Endothelial cell of umbilical vein (primary cell): ENCODE results near the gene ENPP5. TPM values are rescaled to one million over a fixed set of nuclear protein-coding genes. Genes with fewer than 3 reads are reported as not detected.

Experiments
- BruUV-seq: library from RNA; stranded (reverse); fragments of 400-500 nt; replicated peaks from 2 replicates; lab custom pipeline; 2021; lab: Mats Ljungman, UMichigan
- CTCF ChIA-PET: fragments of 300-600, 350-600 bp; sonication (Branson Sonifier 250); formaldehyde crosslinking; loops from one replicate; lab custom pipeline; 2021; ENCODE audit warnings: antibody characterized with exemption, inconsistent platforms; lab: Charles Lee
- POLR2A ChIA-PET: fragments of 300-600, 350-600 bp; sonication (Branson Sonifier 250); formaldehyde crosslinking; loops from one replicate; lab custom pipeline; 2021; ENCODE audit warnings: antibody characterized with exemption, inconsistent platforms; lab: Charles Lee
- DNase-seq: peaks from one replicate; pipeline ENCODE4 v3.0.0-alpha.2; 2011; ENCODE audit warnings: low read depth, low spot score
- FAIRE-seq: peaks from 2 replicates; lab custom pipeline; 2011; peaks lifted over from hg19 to GRCh38; lab: Jason Lieb, UNC
- H2AFZ ChIP-seq: 2 replicates; pipeline ENCODE4 v1.6.0; 2012; ENCODE audit warnings: low read depth, low read length, control low read depth, inconsistent platforms
- H3K27ac ChIP-seq: 2 replicates; pipeline ENCODE4 v1.5.1; 2011; ENCODE audit warnings: low read depth, mild to moderate bottlenecking, control low read depth, low read length, moderate library complexity; ENCODE audit not compliant: insufficient read depth
- H3K27me3 ChIP-seq, 2 experiments: 2 replicates each; pipeline versions ENCODE4 v1.6.0 to v1.6.1; 2011; ENCODE audit warnings: low read length in 2 of 2, mixed read lengths in 1 of 2; ENCODE audit not compliant: control insufficient read depth in 2 of 2, insufficient read depth in 2 of 2
- H3K36me3 ChIP-seq, 2 experiments: 2 replicates in 1 of 2; 3 replicates in 1 of 2; pipeline ENCODE4 v1.5.1; 2011; ENCODE audit warnings: low read length in 2 of 2, mild to moderate bottlenecking in 1 of 2, moderate library complexity in 1 of 2; ENCODE audit not compliant: control insufficient read depth in 2 of 2, insufficient read depth in 2 of 2; ENCODE audit errors: extremely low read depth in 1 of 2
- H3K4me1 ChIP-seq: 3 replicates; pipeline ENCODE4 v1.5.1; 2011; ENCODE audit warnings: mild to moderate bottlenecking, low read length; ENCODE audit not compliant: control insufficient read depth, insufficient read depth; ENCODE audit errors: extremely low read depth
- H3K4me2 ChIP-seq: 2 replicates; pipeline ENCODE4 v1.6.1; 2011; ENCODE audit warnings: low read length, control low read depth, mixed read lengths; ENCODE audit not compliant: insufficient read depth
- H3K4me3 ChIP-seq, 3 experiments: fragments of 200-600 bp in 1 of 3; sonication (generic), shearing (Covaris generic) in 1 of 3; replicated peaks in 1 of 3; 2 replicates each; pipeline ENCODE4 v1.5.1; 2011 to 2016; ENCODE audit warnings: control low read depth in 3 of 3, low read length in 3 of 3, mild to moderate bottlenecking in 2 of 3, inconsistent platforms in 1 of 3, low read depth in 1 of 3, moderate library complexity in 1 of 3; ENCODE audit not compliant: insufficient read depth in 1 of 3
- H3K79me2 ChIP-seq: 2 replicates; pipeline ENCODE4 v1.6.0; 2012; ENCODE audit warnings: low read length, inconsistent platforms; ENCODE audit not compliant: control insufficient read depth, insufficient read depth
- H3K9ac ChIP-seq: replicated peaks from 2 replicates; pipeline ENCODE3; 2011; ENCODE audit warnings: low read length, control low read depth; ENCODE audit not compliant: insufficient read depth; ENCODE audit errors: extremely low read depth
- H3K9me1 ChIP-seq: replicated peaks from 3 replicates; pipeline ENCODE4 v1.6.0; 2011; ENCODE audit warnings: mild to moderate bottlenecking, low read length; ENCODE audit not compliant: control insufficient read depth, insufficient read depth; ENCODE audit errors: extremely low read depth
- H3K9me3 ChIP-seq: replicated peaks from 2 replicates; pipeline ENCODE4 v1.5.1; 2012; ENCODE audit warnings: low read length, inconsistent platforms; ENCODE audit not compliant: control insufficient read depth, insufficient read depth
- H4K20me1 ChIP-seq: replicated peaks from 2 replicates; pipeline ENCODE3; 2011; ENCODE audit warnings: mild to moderate bottlenecking, low read length; ENCODE audit not compliant: control insufficient read depth, insufficient read depth; ENCODE audit errors: extremely low read depth
- CTCF ChIP-seq, 2 donors: IDR thresholded peaks; 1 replicate in 1 of 2; 2 replicates in 1 of 2; pipeline ENCODE4 v1.5.1; 2011; ENCODE audit warnings: low read length in 2 of 2, mild to moderate bottlenecking in 2 of 2, moderate library complexity in 2 of 2, control low read depth in 1 of 2, inconsistent platforms in 1 of 2, low read depth in 1 of 2; ENCODE audit not compliant: insufficient read depth in 1 of 2; ENCODE audit errors: extremely low read depth in 1 of 2
- EZH2 ChIP-seq: IDR thresholded peaks from 2 replicates; pipeline ENCODE4 v1.6.1; 2012; ENCODE audit warnings: borderline replicate concordance, low read depth, mild to moderate bottlenecking, moderate library complexity, low read length, inconsistent platforms; ENCODE audit not compliant: severe bottlenecking
- FOS ChIP-seq: IDR thresholded peaks from 2 replicates; pipeline ENCODE4 v1.6.1; 2011; ENCODE audit warnings: mild to moderate bottlenecking, low read length, moderate library complexity, borderline replicate concordance; ENCODE audit not compliant: insufficient read depth
- GATA2 ChIP-seq: IDR thresholded peaks from 2 replicates; pipeline ENCODE4 v1.7.0; 2011; ENCODE audit warnings: low read depth, mild to moderate bottlenecking, moderate library complexity, mixed read lengths, low read length; ENCODE audit not compliant: insufficient read length, insufficient read depth
- JUN ChIP-seq: IDR thresholded peaks from 2 replicates; pipeline ENCODE4 v1.6.1; 2011; ENCODE audit warnings: borderline replicate concordance, low read depth; ENCODE audit not compliant: insufficient read length, insufficient read depth
- MAX ChIP-seq: IDR thresholded peaks from 2 replicates; pipeline ENCODE4 v1.6.1; 2011; ENCODE audit not compliant: insufficient read depth, insufficient read length
- MYC ChIP-seq: IDR thresholded peaks from one replicate; pipeline ENCODE4 v1.6.1; 2011; ENCODE audit warnings: mild to moderate bottlenecking, low read depth, low read length
- POLR2A ChIP-seq: IDR thresholded peaks from 2 replicates; pipeline ENCODE4 v1.6.1; 2012; ENCODE audit warnings: low read depth, mild to moderate bottlenecking, control low read depth, low read length
- POLR2AphosphoS5 ChIP-seq: IDR thresholded peaks from 2 replicates; pipeline ENCODE4 v1.6.1; 2012; ENCODE audit warnings: low read depth, mild to moderate bottlenecking, control low read depth, low read length, moderate library complexity; ENCODE audit not compliant: insufficient read depth
- dilution Hi-C: fragments of 300-500 bp; cut with MboI; formaldehyde crosslinking; loops from one replicate; pipeline ENCODE4 v1.15.0; 2019; ENCODE audit warnings: low sequenced_read_pairs; ENCODE audit not compliant: extremely low pct_ligation_motif_present
- intact Hi-C: fragments of 100-400 bp; cut with micrococcal nuclease; formaldehyde crosslinking; loops from one replicate; pipeline ENCODE4 v1.10.0; 2022
- polyA plus RNA-seq, 4 experiments: library from polyadenylated mRNA; depleted of rRNA in 3 of 4; stranded (reverse) in 3 of 4; unstranded in 1 of 4; fragments of >200 nt; gene quantifications; 2 replicates each; pipeline versions ENCODE4 v1.2.1 to v1.2.3, GENCODE V29; 2011 to 2012; ENCODE audit warnings: missing spikeins in 1 of 4
- total RNA-seq: library from RNA; stranded (reverse); gene quantifications from 2 replicates; pipeline ENCODE4 v1.2.3, GENCODE V29; 2021

The ENPP5 gene
- total and polyA plus RNA-seq, 2 donors (not counting 3 experiments of a cell fraction or from before 2014, with no cell fraction given) = not detected

- Histone ChIP-seq H3K9ac (no peak overlapping the region), H3K27me3 (peaks cover 0 to 6% of the 10 kb centered on the region in 2 experiments), H3K4me3 (no peak overlapping the region), H3K4me2 (peak overlapping the region; percentile 24), H3K4me1 (peaks cover 6% of the 10 kb centered on the region), H3K27ac (no peak overlapping the region), H3K36me3 (no peaks in the 10 kb centered on the region), H3K9me3 (no peaks in the 10 kb centered on the region), H3K79me2 (no peaks in the 10 kb centered on the region), H3K9me1 (no peaks in the 10 kb centered on the region), H2AFZ (peak overlapping the region; percentile 51), H4K20me1 (no peaks in the 10 kb centered on the region)
- ChIA-PET POLR2A (interaction anchor here (0.5 kb wide), 1 partner anchor 950 kb away, joined by 3 read pairs; no protein-coding TSS in a partner anchor), CTCF (interaction anchor here (0.7 to 1.8 kb wide), 10 partner anchors 8 to 254 kb away, joined by 3 to 7 read pairs (median 4); partner anchors contain the start of gene ENPP4)
- TF ChIP-seq CTCF (IDR thresholded peaks at IDR 0.05; ENCODE audit: extremely low read depth in 1 of 2, insufficient read depth in 1 of 2, low read depth in 1 of 2, low read length in 2 of 2) = no peak
- no peak for TF ChIP-seq MYC
- no peak for TF ChIP-seq MAX
- TF ChIP-seq POLR2AphosphoS5 = no peak
- TF ChIP-seq FOS = no peak
- no peak for TF ChIP-seq GATA2
- TF ChIP-seq EZH2 = no peak
- TF ChIP-seq POLR2A = no peak
- TF ChIP-seq JUN = no peak
- dilution Hi-C loops = no loop called here
- intact Hi-C loops = loop anchor here (10.0 kb wide), 1 partner anchor 139 kb away; no protein-coding TSS in a partner anchor
- BruUV-seq = no TSS peak
- peak; percentile 89 for FAIRE-seq
- peak; percentile 84 for DNase-seq
Measured at GRCh38 chr6:46184114-46184513, 13.3 kb upstream of the ENPP5 start.
